ENCODE results near the gene MATCAP1. TPM values are rescaled to one million over a fixed set of nuclear protein-coding genes. Genes with fewer than 3 reads are reported as not detected.

MATCAP1 gene
- total RNA-seq, 5 donors from 2014 or later (not counting 1 experiment from before 2014, with no cell fraction given), result 11.3 to 16.5 (median 14.8) TPM

DNA sequence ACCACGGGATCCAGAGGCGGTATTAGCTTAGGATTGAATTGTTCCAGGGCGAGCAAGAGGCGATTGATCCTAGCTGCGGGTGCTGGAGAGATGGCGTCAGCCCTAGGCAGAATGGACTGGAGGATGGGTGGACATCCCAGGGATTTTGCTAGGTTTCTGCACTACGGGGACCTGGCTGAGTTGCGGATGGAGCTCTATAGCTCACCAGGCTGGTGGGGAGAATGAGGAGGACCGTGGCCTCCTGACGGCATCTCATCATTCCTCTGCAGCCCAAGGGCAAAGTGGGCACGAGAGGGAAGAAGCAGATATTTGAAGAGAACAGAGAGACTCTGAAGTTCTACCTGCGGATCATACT lies 43.8 kb upstream of the MATCAP1 start:
- Mint-ChIP-seq H3K4me1 (peaks cover 51 to 63% (median 58%) of the 10 kb centered on the region in 3 donors), H3K36me3 (peaks cover 20% of the 10 kb centered on the region), H3K9me3 (no peaks in the 10 kb centered on the region), H3K27me3 (no peaks in the 10 kb centered on the region), H3K27ac (peak overlapping the region; percentile 94 to 98), H3K4me3 (peak overlapping the region; percentile 97 to 98 (median 97))
- Histone ChIP-seq H3K27me3 (replicated peaks in 1 of 2; ENCODE audit: control insufficient read depth in 2 of 2, extremely low read depth in 1 of 2, insufficient read depth in 2 of 2, low read length in 1 of 2) (peaks cover 0 to 2% of the 10 kb centered on the region in 2 experiments), H3K36me3 (ENCODE audit: control insufficient read depth in 2 of 2, extremely low read depth in 1 of 2, insufficient read depth in 1 of 2, low read length in 1 of 2) (peaks cover 19 to 42% of the 10 kb centered on the region in 2 donors), H3K4me3 (ENCODE audit: control insufficient read depth in 1 of 2, extremely low read depth in 1 of 2, low read length in 1 of 2) (peak overlapping the region; percentile 66 to 97), H3K27ac (ENCODE audit: low read length) (peak overlapping the region; percentile 55), H3K4me1 (ENCODE audit: control insufficient read depth in 1 of 2, extremely low read depth in 1 of 2, insufficient read depth in 2 of 2, low read length in 2 of 2) (peaks cover 20 to 41% of the 10 kb centered on the region in 2 experiments), H3K9me3 (no peaks in the 10 kb centered on the region)
- ChIA-PET CTCF (interaction anchor here in 1 of 2 donors (0.9 to 1.7 kb wide), 4 partner anchors 17 to 491 kb away, joined by 3 to 12 read pairs (median 6); partner anchors contain the start of genes CARMIL2, FHOD1, GFOD2 and SLC9A5), POLR2A (interaction anchor here in 1 of 2 donors (0.8 kb wide), 1 partner anchor 20 kb away, joined by 3 read pairs; the partner anchor contains the start of gene FHOD1)
- ATAC-seq (replicated peaks in 1 of 4), result no peak
- DNase-seq, result no peak
- 15% methylated on average over 12 of the region's 12 CpGs for WGBS (ENCODE audit: insufficient coverage)

DNA sequence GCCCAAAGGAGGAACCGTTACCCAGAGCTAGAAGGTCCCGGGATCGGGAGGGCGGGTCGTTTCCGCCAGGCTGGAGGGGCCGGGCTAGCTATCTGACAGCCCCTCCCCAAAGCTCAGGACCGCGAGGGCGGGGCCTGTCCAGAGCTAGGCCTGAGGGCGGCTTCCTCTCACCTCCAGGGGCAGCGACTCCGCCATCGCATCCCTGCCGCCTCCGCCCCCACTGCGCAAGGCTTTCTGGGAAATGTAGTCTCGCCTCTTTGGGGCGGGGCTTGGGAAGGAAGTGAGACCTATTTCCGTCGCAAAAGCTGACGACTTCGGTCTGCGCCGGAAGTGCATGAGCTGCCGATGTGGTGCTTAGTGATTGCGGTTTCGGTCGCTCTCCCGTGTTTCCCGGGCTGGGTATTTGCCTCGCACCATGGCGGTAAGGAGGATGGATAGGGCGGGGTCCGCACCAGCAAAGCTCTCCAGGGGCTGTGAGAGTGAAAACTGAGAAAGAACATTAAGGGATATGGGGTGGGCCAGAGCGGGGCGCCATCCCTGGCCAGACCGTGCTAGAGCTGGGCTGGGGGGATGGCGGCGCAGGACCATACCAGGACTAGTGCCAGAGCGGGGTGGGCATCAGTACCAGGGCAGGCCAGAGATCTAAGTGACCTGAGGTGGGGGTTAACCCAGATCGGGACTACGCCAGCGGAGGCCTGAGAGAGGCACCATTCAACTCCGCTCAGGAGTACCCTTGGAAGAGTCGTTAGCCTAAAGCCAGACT lies 43.2 kb upstream of the MATCAP1 start, which contains the start of gene TMEM208:
TMEM208 (plus strand) TSS at position 327 of the 763 bp plus-strand sequence; CDS start at position 416, 89 bp downstream.
- Mint-ChIP-seq H3K27me3 (no peaks in the 10 kb centered on the region), H3K4me1 (peaks cover 51 to 63% (median 58%) of the 10 kb centered on the region in 3 donors), H3K36me3 (peaks cover 20% of the 10 kb centered on the region), H3K4me3 (peak within 1 kb of the TSS; percentile 97 to 98 (median 97)), H3K27ac (peak within 1 kb of the TSS; percentile 94 to 98), H3K9me3 (no peaks in the 10 kb centered on the region)
- H3K27me3 ChIP-seq (replicated peaks in 1 of 2; ENCODE audit: control insufficient read depth in 2 of 2, extremely low read depth in 1 of 2, insufficient read depth in 2 of 2, low read length in 1 of 2), result peaks cover 0 to 2% of the 10 kb centered on the region in 2 experiments
- peak within 1 kb of the TSS; percentile 55 for H3K27ac ChIP-seq (ENCODE audit: low read length)
- H3K36me3 ChIP-seq (ENCODE audit: control insufficient read depth in 2 of 2, extremely low read depth in 1 of 2, insufficient read depth in 1 of 2, low read length in 1 of 2), result peaks cover 19 to 41% of the 10 kb centered on the region in 2 donors
- ChIA-PET POLR2A (interaction anchor here in 1 of 2 donors (0.8 kb wide), 1 partner anchor 21 kb away, joined by 3 read pairs; the partner anchor contains the start of gene FHOD1), CTCF (interaction anchor here in 1 of 2 donors (0.9 to 1.7 kb wide), 5 partner anchors 17 to 492 kb away, joined by 3 to 12 read pairs (median 3); partner anchors contain the start of genes ATP6V0D1, FHOD1, GFOD2 and NAE1)
- peak within 1 kb of the TSS; percentile 66 to 97 for H3K4me3 ChIP-seq (ENCODE audit: control insufficient read depth in 1 of 2, extremely low read depth in 1 of 2, low read length in 1 of 2)
- H3K4me1 ChIP-seq (ENCODE audit: control insufficient read depth in 1 of 2, extremely low read depth in 1 of 2, insufficient read depth in 2 of 2, low read length in 2 of 2), result peaks cover 20 to 41% of the 10 kb centered on the region in 2 experiments
- ATAC-seq (replicated peaks in 1 of 4) (peak; percentile 93 to 97 (median 96)), DNase-seq (peak; percentile 91 to 99 (median 95))
- no peaks in the 10 kb centered on the region for H3K9me3 ChIP-seq
- under 1% methylated on average over 35 of the region's 46 CpGs for WGBS (ENCODE audit: insufficient coverage)

DNA sequence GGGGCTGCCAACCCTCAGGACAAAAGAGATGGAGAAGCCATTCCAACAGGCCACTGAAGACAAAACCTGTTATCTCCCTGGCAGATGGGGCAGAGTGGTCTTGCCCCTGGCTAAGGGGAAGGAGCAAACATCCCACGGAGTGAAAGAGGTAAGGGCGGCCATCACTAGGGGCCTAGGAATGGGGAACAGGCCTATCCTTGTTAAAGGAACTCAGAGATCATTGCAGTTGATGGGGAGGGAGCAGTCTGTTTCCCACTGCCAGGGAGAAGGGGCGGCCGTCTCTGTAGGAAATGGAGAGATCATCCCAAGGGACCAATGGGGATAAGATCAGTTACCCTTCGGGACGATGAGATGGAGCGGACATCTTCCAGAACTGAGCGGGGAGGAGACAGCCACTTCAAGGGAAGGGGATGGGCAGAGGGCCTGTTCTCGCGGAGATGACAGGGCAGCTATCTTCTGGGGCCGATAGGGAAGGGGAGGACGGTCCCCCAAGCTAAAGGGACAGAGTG lies 42.6 kb upstream of the MATCAP1 start:
- ChIA-PET POLR2A (no interaction called here), CTCF (interaction anchor here in 1 of 2 donors (0.9 to 1.7 kb wide), 4 partner anchors 18 to 396 kb away, joined by 3 to 12 read pairs (median 6); partner anchors contain the start of genes ATP6V0D1, FHOD1, NAE1 and SLC9A5)
- Mint-ChIP-seq H3K4me3 (peak overlapping the region; percentile 97 to 98 (median 97)), H3K27ac (peak overlapping the region; percentile 94 to 98), H3K27me3 (no peaks in the 10 kb centered on the region), H3K9me3 (no peaks in the 10 kb centered on the region), H3K4me1 (peaks cover 51 to 63% (median 58%) of the 10 kb centered on the region in 3 donors), H3K36me3 (peaks cover 20% of the 10 kb centered on the region)
- peak overlapping the region; percentile 66 to 97 for H3K4me3 ChIP-seq (ENCODE audit: control insufficient read depth in 1 of 2, extremely low read depth in 1 of 2, low read length in 1 of 2)
- peaks cover 20 to 41% of the 10 kb centered on the region in 2 experiments for H3K4me1 ChIP-seq (ENCODE audit: control insufficient read depth in 1 of 2, extremely low read depth in 1 of 2, insufficient read depth in 2 of 2, low read length in 2 of 2)
- H3K36me3 ChIP-seq (ENCODE audit: control insufficient read depth in 2 of 2, extremely low read depth in 1 of 2, insufficient read depth in 1 of 2, low read length in 1 of 2), result peaks cover 19 to 35% of the 10 kb centered on the region in 2 donors
- DNase-seq (no peak), ATAC-seq (replicated peaks in 1 of 4) (no peak)
- H3K9me3 ChIP-seq, result no peaks in the 10 kb centered on the region
- no peaks in the 10 kb centered on the region for H3K27me3 ChIP-seq (replicated peaks in 1 of 2; ENCODE audit: control insufficient read depth in 2 of 2, extremely low read depth in 1 of 2, insufficient read depth in 2 of 2, low read length in 1 of 2)
- H3K27ac ChIP-seq (ENCODE audit: low read length), result peak overlapping the region; percentile 55
- WGBS (ENCODE audit: insufficient coverage), result 21% methylated on average over 11 of the region's 12 CpGs

DNA sequence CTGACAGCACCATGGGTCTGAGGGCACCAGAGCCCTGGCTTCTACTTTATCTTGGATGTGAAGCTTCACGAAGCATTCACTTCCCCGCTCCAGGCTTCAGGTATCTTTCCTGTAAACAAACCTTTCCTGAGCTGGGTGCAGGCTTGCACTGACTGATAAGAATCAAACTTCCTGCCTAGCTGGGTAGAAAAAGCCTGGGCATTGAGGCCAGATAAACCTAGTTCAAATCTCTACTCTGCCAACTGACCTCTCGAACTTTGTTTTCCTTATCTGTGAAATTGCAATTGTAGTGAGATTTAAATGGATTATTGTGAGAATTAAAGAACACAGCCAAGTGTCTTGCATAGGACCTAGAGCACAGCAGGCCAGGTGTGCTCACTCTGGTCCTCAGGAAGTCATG lies 40.2 kb upstream of the MATCAP1 start:
- ChIA-PET POLR2A (interaction anchor here in 1 of 2 donors (0.5 kb wide), 1 partner anchor 46 kb away, joined by 3 read pairs; no protein-coding TSS in a partner anchor), CTCF (interaction anchor here (0.6 kb wide), 2 partner anchors 85 to 598 kb away, joined by 4 to 6 read pairs; no protein-coding TSS in a partner anchor)
- no peaks in the 10 kb centered on the region for H3K27me3 Mint-ChIP-seq
- H3K9me3 ChIP-seq, result no peaks in the 10 kb centered on the region
- peaks cover 20 to 41% of the 10 kb centered on the region in 2 experiments for H3K4me1 ChIP-seq (ENCODE audit: control insufficient read depth in 1 of 2, extremely low read depth in 1 of 2, insufficient read depth in 2 of 2, low read length in 2 of 2)
- H3K27me3 ChIP-seq (replicated peaks in 1 of 2; ENCODE audit: control insufficient read depth in 2 of 2, extremely low read depth in 1 of 2, insufficient read depth in 2 of 2, low read length in 1 of 2), result no peaks in the 10 kb centered on the region
- peaks cover 52 to 68% (median 64%) of the 10 kb centered on the region in 3 donors for H3K4me1 Mint-ChIP-seq
- DNase-seq (no peak), ATAC-seq (replicated peaks in 1 of 4) (no peak)
- H3K4me3 ChIP-seq (ENCODE audit: control insufficient read depth in 1 of 2, extremely low read depth in 1 of 2, low read length in 1 of 2), result no peak overlapping the region
- H3K36me3 ChIP-seq (ENCODE audit: control insufficient read depth in 2 of 2, extremely low read depth in 1 of 2, insufficient read depth in 1 of 2, low read length in 1 of 2), result peaks cover 6 to 11% of the 10 kb centered on the region in 2 donors
- peaks cover 15% of the 10 kb centered on the region for H3K36me3 Mint-ChIP-seq
- H3K27ac Mint-ChIP-seq, result peak overlapping the region; percentile 62 to 86
- H3K27ac ChIP-seq (ENCODE audit: low read length), result peak overlapping the region; percentile 50
- H3K9me3 Mint-ChIP-seq, result no peaks in the 10 kb centered on the region
- peak overlapping the region in 1 of 3 donors; percentile 97 for H3K4me3 Mint-ChIP-seq
- WGBS (ENCODE audit: insufficient coverage), result 20% methylated on average over 2 of the region's 3 CpGs

DNA sequence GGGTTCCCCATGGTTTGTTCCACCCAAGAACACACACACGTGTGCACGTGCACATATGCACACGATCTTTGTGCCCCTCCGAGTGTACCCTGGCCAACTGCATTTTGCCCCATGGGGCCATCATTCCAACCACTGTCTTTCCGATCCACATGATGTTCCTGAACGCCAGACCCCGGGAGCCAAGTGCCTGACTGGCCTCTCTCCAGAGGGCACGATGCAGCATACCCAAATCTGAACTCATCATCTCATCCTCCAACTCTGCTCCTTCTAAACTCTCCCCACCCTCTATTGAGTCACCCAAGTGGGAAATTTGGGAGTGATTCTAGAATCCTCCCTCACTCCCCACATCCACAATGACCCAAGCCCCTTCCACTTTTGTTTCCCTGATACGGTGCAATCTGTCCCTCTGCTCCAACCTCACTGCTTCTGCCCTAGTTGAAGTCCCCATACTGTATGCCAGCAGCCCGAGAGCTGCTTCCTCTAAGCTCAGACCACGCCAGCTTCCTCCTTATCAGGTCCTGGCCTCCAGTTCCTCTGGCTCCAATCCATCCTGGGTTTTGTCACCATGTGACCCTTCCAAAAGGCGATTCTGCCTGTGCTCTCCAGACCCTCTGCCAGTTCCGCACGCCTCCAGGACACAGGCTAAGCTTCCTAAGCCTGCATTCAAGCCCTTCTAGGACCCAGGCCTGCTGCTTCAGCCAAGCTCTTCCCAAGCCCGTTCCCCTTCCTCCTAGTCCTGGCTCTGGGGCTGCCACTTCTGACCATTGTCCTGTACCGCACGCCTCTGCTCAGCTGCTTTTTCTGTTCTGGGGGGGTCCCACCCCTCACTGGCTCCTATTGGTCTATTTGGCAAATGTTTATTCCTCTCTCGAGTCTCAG lies 33.1 kb upstream of the MATCAP1 start:
- Mint-ChIP-seq H3K4me3 (no peak overlapping the region), H3K27me3 (no peaks in the 10 kb centered on the region), H3K27ac (no peak overlapping the region), H3K4me1 (peaks cover 2 to 20% (median 2%) of the 10 kb centered on the region in 3 donors), H3K36me3 (peaks cover 23% of the 10 kb centered on the region), H3K9me3 (no peaks in the 10 kb centered on the region)
- ChIA-PET CTCF (no interaction called here), POLR2A (no interaction called here)
- Histone ChIP-seq H3K27me3 (replicated peaks in 1 of 2; ENCODE audit: control insufficient read depth in 2 of 2, extremely low read depth in 1 of 2, insufficient read depth in 2 of 2, low read length in 1 of 2) (no peaks in the 10 kb centered on the region), H3K4me3 (ENCODE audit: control insufficient read depth in 1 of 2, extremely low read depth in 1 of 2, low read length in 1 of 2) (no peak overlapping the region), H3K36me3 (ENCODE audit: control insufficient read depth in 2 of 2, extremely low read depth in 1 of 2, insufficient read depth in 1 of 2, low read length in 1 of 2) (peaks cover 0 to 3% of the 10 kb centered on the region in 2 donors), H3K27ac (ENCODE audit: low read length) (no peak overlapping the region), H3K4me1 (ENCODE audit: control insufficient read depth in 1 of 2, extremely low read depth in 1 of 2, insufficient read depth in 2 of 2, low read length in 2 of 2) (no peaks in the 10 kb centered on the region), H3K9me3 (no peaks in the 10 kb centered on the region)
- no peak for DNase-seq
- WGBS (ENCODE audit: insufficient coverage), result 78% methylated on average over 18 of the region's 18 CpGs
- ATAC-seq (replicated peaks in 1 of 4), result no peak

Data from T-cell (primary cell).